GM12878 (cell line): ENCODE data around the gene FRMD5. TPM values are rescaled to one million over a fixed set of nuclear protein-coding genes. Genes with fewer than 3 reads are reported as not detected.

Experiments used
- ATAC-seq: fragments of 200-7000 bp; cut with Tn5 transposase; 3 replicates; pipeline ENCODE4 v1.9.1; 2020; ENCODE audit warnings: mild to moderate bottlenecking, moderate library complexity
- BruUV-seq: library from RNA; stranded (reverse); fragments of 400-500 nt; replicated peaks from 2 replicates; lab custom pipeline; 2021; lab: Mats Ljungman, UMichigan
- CTCF ChIA-PET: fragments of 300-600 bp; sonication (Branson Sonifier 250); formaldehyde crosslinking; extraction: SDS; loops from one replicate; lab custom pipeline; 2021; ENCODE audit warnings: inconsistent platforms; lab: Yijun Ruan, JAX
- POLR2A ChIA-PET: fragments of 350-600 bp; formaldehyde crosslinking; extraction: SDS; loops from one replicate; lab custom pipeline; 2021; ENCODE audit warnings: inconsistent platforms; lab: Charles Lee
- RAD21 ChIA-PET: fragments of 300-600 bp; sonication (Branson Sonifier 250); formaldehyde crosslinking; loops from one replicate; lab custom pipeline; 2023; ENCODE audit warnings: antibody characterized with exemption; ENCODE audit not compliant: unreplicated experiment; lab: Charles Lee
- SMC1A ChIA-PET: fragments of 300-600 bp; sonication (Branson Sonifier 250); formaldehyde crosslinking; loops from one replicate; lab custom pipeline; 2023; ENCODE audit not compliant: unreplicated experiment, uncharacterized antibody; lab: Charles Lee
- DNase-seq: peaks from one replicate; pipeline ENCODE4 v3.0.0-alpha.2; 2011; ENCODE audit warnings: low read depth, low spot score
- FAIRE-seq: peaks from 3 replicates; lab custom pipeline; 2011; peaks lifted over from hg19 to GRCh38; lab: Jason Lieb, UNC
- H2AFZ ChIP-seq: 2 replicates; pipeline ENCODE4 v1.6.0; 2011; ENCODE audit warnings: low read depth, low read length, control low read depth; ENCODE audit not compliant: control insufficient read depth
- H3K27ac ChIP-seq: 2 replicates; pipeline ENCODE4 v1.5.1; 2011; ENCODE audit warnings: control low read depth; ENCODE audit not compliant: control insufficient read depth, insufficient read depth
- H3K27me3 ChIP-seq, 2 experiments: replicated peaks in 1 of 2; 2 replicates each; pipeline versions ENCODE4 v1.6.0 to v1.6.1; 2011; ENCODE audit warnings: low read length in 1 of 2; ENCODE audit not compliant: control insufficient read depth in 2 of 2, insufficient read depth in 2 of 2
- H3K36me3 ChIP-seq, 2 experiments: 2 replicates each; pipeline ENCODE4 v1.5.1; 2011; ENCODE audit warnings: low read length in 1 of 2; ENCODE audit not compliant: control insufficient read depth in 2 of 2, insufficient read depth in 2 of 2
- H3K4me1 ChIP-seq: 2 replicates; pipeline ENCODE4 v1.6.1; 2011; ENCODE audit warnings: mild to moderate bottlenecking, low read length, moderate library complexity, mixed read lengths; ENCODE audit not compliant: control insufficient read depth, insufficient read depth
- H3K4me2 ChIP-seq: 2 replicates; pipeline ENCODE4 v1.6.0; 2011; ENCODE audit warnings: control low read depth; ENCODE audit not compliant: control insufficient read depth, insufficient read depth
- H3K4me3 ChIP-seq: fragments of 200-600 bp; sonication (generic); 2 replicates; pipeline ENCODE4 v1.5.1; 2016
- H3K79me2 ChIP-seq: 2 replicates; pipeline ENCODE4 v1.6.0; 2011; ENCODE audit warnings: low read length; ENCODE audit not compliant: control insufficient read depth, insufficient read depth
- H3K9ac ChIP-seq: 2 replicates; pipeline ENCODE4 v1.8.0; 2011; ENCODE audit warnings: low read length, control low read depth, mixed read lengths; ENCODE audit not compliant: control insufficient read depth, insufficient read depth
- H3K9me3 ChIP-seq: replicated peaks from 3 replicates; pipeline ENCODE4 v1.5.1; 2011; ENCODE audit warnings: mild to moderate bottlenecking, low read length; ENCODE audit not compliant: control insufficient read depth, insufficient read depth
- H4K20me1 ChIP-seq: 2 replicates; pipeline ENCODE4 v1.6.0; 2011; ENCODE audit not compliant: control insufficient read depth, insufficient read depth
- EZH2 ChIP-seq: IDR thresholded peaks from 2 replicates; pipeline ENCODE4 v1.6.1; 2012; ENCODE audit warnings: low read depth, mild to moderate bottlenecking, control low read depth, inconsistent platforms, low read length, borderline replicate concordance; ENCODE audit not compliant: control insufficient read depth
- FOXM1 ChIP-seq: IDR thresholded peaks from 2 replicates; pipeline ENCODE4 v1.6.1; 2012; ENCODE audit warnings: low read depth, mild to moderate bottlenecking, inconsistent platforms, low read length, moderate library complexity
- NBN ChIP-seq: fragments of 450-650 bp; IDR thresholded peaks from 2 replicates; pipeline ENCODE4 v1.6.1; 2016
- NR2C2 ChIP-seq: IDR thresholded peaks from 2 replicates; pipeline ENCODE4 v1.6.1; 2011; ENCODE audit warnings: borderline replicate concordance, low read depth; ENCODE audit not compliant: control insufficient read depth, insufficient read length
- RELB ChIP-seq: fragments of 450-650 bp; IDR thresholded peaks from 2 replicates; pipeline ENCODE4 v1.6.1; 2017; ENCODE audit warnings: low read depth, mild to moderate bottlenecking, moderate library complexity
- RUNX3 ChIP-seq: IDR thresholded peaks from 2 replicates; pipeline ENCODE4 v1.6.1; 2012; ENCODE audit warnings: low read length, inconsistent platforms
- SMAD5 ChIP-seq: IDR thresholded peaks from 2 replicates; pipeline ENCODE4 v1.6.1; 2016; ENCODE audit warnings: antibody characterized with exemption, low read depth
- TCF7 ChIP-seq: IDR thresholded peaks from 2 replicates; pipeline ENCODE4 v1.6.1; 2014; ENCODE audit warnings: antibody characterized with exemption, borderline replicate concordance
- ZSCAN29 ChIP-seq: fragments of 450-650 bp; IDR thresholded peaks from 2 replicates; pipeline ENCODE4 v1.6.1; 2017; ENCODE audit warnings: mild to moderate bottlenecking, moderate library complexity
- WGBS: methylation state at CpG from one replicate; pipeline ENCODE4 v1.1.6; 2016; ENCODE audit warnings: low lambda C conversion rate; ENCODE audit not compliant: insufficient replicate concordance, insufficient coverage; ENCODE audit errors: missing lambda C conversion rate; 5-methylcytosine and 5-hydroxymethylcytosine counted together
- in situ Hi-C: fragments of 300-500 bp; cut with MboI; formaldehyde crosslinking; loops from 9 replicates; pipeline ENCODE4 v1.14.3; 2018; ENCODE audit warnings: mixed read lengths
- intact Hi-C: fragments of 100-400 bp; cut with micrococcal nuclease; formaldehyde crosslinking; loops from one replicate; pipeline ENCODE4 v1.14.2; 2022; ENCODE audit not compliant: unreplicated experiment
- polyA plus RNA-seq, 11 experiments: library from polyadenylated mRNA; depleted of rRNA in 4 of 11; unstranded in 6 of 11; stranded (reverse) in 5 of 11; fragments of >200 nt; fragmentation: Nextera tagmentation in 4 of 11; fragmentation: Illumina TruSeq in 1 of 11; extraction: Ambion mirVana in 4 of 11; extraction: Trizol in 1 of 11; gene quantifications; 1 replicate in 1 of 11; 2 replicates in 10 of 11; pipeline versions ENCODE4 v1.2.1 to v1.2.3, GENCODE V29; 2011 to 2016; ENCODE audit warnings: inconsistent platforms in 2 of 11, missing spikeins in 2 of 11, low read depth in 1 of 11
- total RNA-seq, 4 experiments: library from RNA; depleted of rRNA in 3 of 4; stranded (reverse); fragments of >200 nt in 3 of 4; fragmentation: Illumina TruSeq in 1 of 4; extraction: Trizol in 1 of 4; gene quantifications; 2 replicates each; pipeline versions ENCODE4 v1.2.1 to v1.2.3, GENCODE V29; 2013 to 2021

The FRMD5 gene
- total and polyA plus RNA-seq, 10 of the 15 experiments (the other 5 are each of a cell fraction or from before 2014, with no cell fraction given) = 0.26 to 6.4 (median 0.68) TPM; not detected in 1

DNA sequence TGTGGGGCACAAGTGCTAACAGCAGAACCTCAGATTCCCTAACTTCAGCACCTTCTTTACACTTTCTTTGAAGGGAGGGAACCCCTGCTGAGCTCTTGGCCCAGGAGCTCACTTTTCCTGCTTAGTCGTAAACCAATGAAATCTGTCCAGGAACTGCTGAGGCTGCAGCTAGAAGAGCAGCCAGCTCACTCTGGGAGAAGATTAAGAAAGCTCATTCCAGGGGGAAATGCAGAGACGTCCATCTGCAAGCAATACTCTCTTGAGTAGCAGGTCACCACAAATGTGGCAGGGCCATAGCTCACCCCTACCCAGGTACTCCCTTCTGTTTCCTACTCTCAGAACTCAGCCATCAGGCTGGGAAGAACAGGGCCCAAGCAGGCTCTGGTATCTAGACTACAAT is 265.0 kb downstream of the FRMD5 start:
- H3K9ac ChIP-seq = no peak overlapping the region
- DNase-seq (no peak), FAIRE-seq (no peak), ATAC-seq (no peak)
- TF ChIP-seq NR2C2 (no peak), TCF7 (no peak), SMAD5 (no peak), FOXM1 (no peak), RELB (no peak), NBN (no peak)
- peaks cover 3% of the 10 kb centered on the region; the same call in 1 of the 2 replicates for H3K4me1 ChIP-seq
- no peak overlapping the region for H3K27ac ChIP-seq
- H3K9me3 ChIP-seq = no peaks in the 10 kb centered on the region
- H3K27me3 ChIP-seq = no peaks in the 10 kb centered on the region
- H4K20me1 ChIP-seq = no peaks in the 10 kb centered on the region
- H3K4me2 ChIP-seq = no peak overlapping the region
- ChIA-PET CTCF (interaction anchor here (1.0 to 1.8 kb wide), 3 partner anchors 10 to 137 kb away, joined by 3 to 4 read pairs (median 3); no protein-coding TSS in a partner anchor), POLR2A (no interaction called here), RAD21 (no interaction called here), SMC1A (interaction anchor here (1.1 kb wide), 1 partner anchor 11 kb away, joined by 3 read pairs; no protein-coding TSS in a partner anchor)
- no peak overlapping the region for H2AFZ ChIP-seq
- intact Hi-C loops = no loop called here
- H3K36me3 ChIP-seq = no peaks in the 10 kb centered on the region
- H3K4me3 ChIP-seq = no peak overlapping the region
- in situ Hi-C loops = no loop called here
- H3K79me2 ChIP-seq = no peaks in the 10 kb centered on the region
- no TSS peak for BruUV-seq
- 59% methylated on average over 2 of the region's 2 CpGs for WGBS

DNA sequence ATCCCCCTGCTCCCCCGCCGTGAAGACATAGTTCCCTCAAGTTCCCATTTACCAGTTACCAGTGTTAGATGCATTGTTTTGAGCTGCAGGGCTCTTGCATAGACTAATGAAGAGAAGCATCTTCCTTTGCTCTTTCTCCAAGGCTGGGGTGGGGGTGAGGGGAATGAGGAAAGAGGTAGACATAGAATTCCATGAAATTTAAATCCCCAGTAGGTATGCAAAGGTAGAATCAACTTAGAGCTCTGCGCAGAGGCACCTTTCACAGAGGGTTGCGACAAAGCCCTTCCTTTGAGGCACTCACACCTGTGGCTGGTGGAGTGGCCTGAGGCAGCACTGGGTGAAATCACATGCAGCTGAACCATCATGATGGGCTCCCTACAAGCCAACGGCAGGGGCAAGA is 266.9 kb downstream of the FRMD5 start:
- in situ Hi-C loops (no loop called here), intact Hi-C loops (no loop called here)
- Histone ChIP-seq H3K9ac (no peak overlapping the region), H3K27me3 (no peaks in the 10 kb centered on the region), H2AFZ (no peak overlapping the region), H3K36me3 (no peaks in the 10 kb centered on the region), H4K20me1 (no peaks in the 10 kb centered on the region), H3K4me3 (no peak overlapping the region), H3K79me2 (no peaks in the 10 kb centered on the region), H3K27ac (no peak overlapping the region), H3K4me2 (no peak overlapping the region), H3K9me3 (no peaks in the 10 kb centered on the region), H3K4me1 (peaks cover 3% of the 10 kb centered on the region; the same call in 1 of the 2 replicates)
- ATAC-seq = no peak
- no TSS peak for BruUV-seq
- no peak for TF ChIP-seq ZSCAN29
- TF ChIP-seq RUNX3 = no peak
- TF ChIP-seq EZH2 = no peak
- FAIRE-seq = no peak
- ChIA-PET RAD21 (no interaction called here), CTCF (no interaction called here), SMC1A (interaction anchor here (1.3 to 1.7 kb wide), 2 partner anchors 9 to 138 kb away, joined by 3 to 4 read pairs; no protein-coding TSS in a partner anchor), POLR2A (no interaction called here)
- 58% methylated on average over 5 of the region's 5 CpGs for WGBS
- DNase-seq = no peak
